Liver (tissue), 9 donors: ENCODE data around the gene SDK2. TPM values are rescaled to one million over a fixed set of nuclear protein-coding genes. Genes with fewer than 3 reads are reported as not detected.

Experiments used
- DNase-seq: peaks from one replicate; pipeline ENCODE4 v3.0.0-alpha.2; 2017; ENCODE audit warnings: low spot score
- H3K27ac ChIP-seq, 2 donors: one replicate each; pipeline ENCODE4 v1.7.0; 2013; ENCODE audit warnings: inconsistent platforms in 2 of 2, low read length in 2 of 2, control low read depth in 1 of 2, low read depth in 1 of 2, mild to moderate bottlenecking in 1 of 2
- H3K27me3 ChIP-seq, 4 donors: one replicate each; pipeline versions ENCODE4 v1.6.1 to v1.7.0; 2013; ENCODE audit warnings: low read length in 3 of 4, inconsistent platforms in 1 of 4, mild to moderate bottlenecking in 1 of 4, moderate library complexity in 1 of 4; ENCODE audit not compliant: control insufficient read depth in 4 of 4, insufficient read depth in 4 of 4
- H3K36me3 ChIP-seq, 4 donors: one replicate each; pipeline versions ENCODE4 v1.6.1 to v1.7.0; 2013; ENCODE audit warnings: low read length in 3 of 4, mild to moderate bottlenecking in 3 of 4, low read depth in 1 of 4, moderate library complexity in 1 of 4; ENCODE audit not compliant: control insufficient read depth in 4 of 4, insufficient read depth in 3 of 4
- H3K4me1 ChIP-seq, 4 donors: one replicate each; pipeline versions ENCODE4 v1.6.1 to v1.7.0; 2013; ENCODE audit warnings: low read length in 3 of 4, mild to moderate bottlenecking in 3 of 4, moderate library complexity in 1 of 4; ENCODE audit not compliant: control insufficient read depth in 4 of 4, insufficient read depth in 4 of 4
- H3K4me3 ChIP-seq, 3 donors: one replicate each; pipeline versions ENCODE4 v1.6.1 to v1.7.0; 2013; ENCODE audit warnings: low read length in 3 of 3, control low read depth in 1 of 3, low read depth in 1 of 3, mild to moderate bottlenecking in 1 of 3
- H3K9ac ChIP-seq, 2 donors: one replicate each; pipeline ENCODE4 v1.7.0; 2013; ENCODE audit warnings: low read length in 2 of 2, mild to moderate bottlenecking in 2 of 2, moderate library complexity in 2 of 2, control low read depth in 1 of 2, low read depth in 1 of 2
- H3K9me3 ChIP-seq, 4 donors: one replicate each; pipeline versions ENCODE4 v1.6.1 to v1.7.0; 2013; ENCODE audit warnings: low read length in 3 of 4; ENCODE audit not compliant: control insufficient read depth in 4 of 4
- EGR1 ChIP-seq, 2 donors: IDR thresholded peaks; 2 replicates each; pipeline ENCODE4 v1.6.1; 2016 to 2018; ENCODE audit warnings: antibody characterized with exemption in 2 of 2, low read depth in 2 of 2
- FOXA1 ChIP-seq: IDR thresholded peaks from 2 replicates; pipeline ENCODE4 v1.6.1; 2016; ENCODE audit warnings: antibody characterized with exemption
- FOXA2 ChIP-seq: IDR thresholded peaks from 2 replicates; pipeline ENCODE4 v1.6.1; 2016; ENCODE audit warnings: antibody characterized with exemption
- GABPA ChIP-seq, 2 donors: IDR thresholded peaks in 1 of 2; conservative IDR thresholded peaks in 1 of 2; 2 replicates each; pipeline ENCODE4 v1.6.1; 2016; ENCODE audit warnings: antibody characterized with exemption in 2 of 2, mild to moderate bottlenecking in 1 of 2, moderate library complexity in 1 of 2
- HNF4G ChIP-seq: IDR thresholded peaks from 2 replicates; pipeline ENCODE4 v1.6.1; 2016; ENCODE audit warnings: antibody characterized with exemption
- JUND ChIP-seq, 2 donors: IDR thresholded peaks; 2 replicates each; pipeline ENCODE4 v1.6.1; 2016; ENCODE audit warnings: antibody characterized with exemption in 2 of 2
- NR2F2 ChIP-seq: IDR thresholded peaks from 2 replicates; pipeline ENCODE4 v1.6.1; 2016; ENCODE audit warnings: antibody characterized with exemption
- RXRA ChIP-seq, 2 donors: IDR thresholded peaks; 2 replicates each; pipeline ENCODE4 v1.6.1; 2017 to 2018; ENCODE audit warnings: antibody characterized with exemption in 2 of 2, mild to moderate bottlenecking in 1 of 2
- SP1 ChIP-seq: IDR thresholded peaks from 2 replicates; pipeline ENCODE4 v1.6.1; 2018; ENCODE audit warnings: antibody characterized with exemption, mild to moderate bottlenecking
- TAF1 ChIP-seq: conservative IDR thresholded peaks from 2 replicates; pipeline ENCODE4 v1.6.1; 2016; ENCODE audit warnings: antibody characterized with exemption, mild to moderate bottlenecking
- YY1 ChIP-seq: IDR thresholded peaks from 2 replicates; pipeline ENCODE4 v1.6.1; 2016; ENCODE audit warnings: antibody characterized with exemption, mild to moderate bottlenecking
- WGBS: extraction: QIAGEN DNeasy Blood & Tissue Kit; methylation state at CpG from one replicate; pipeline ENCODE4 v1.1.7; 2013; 5-methylcytosine and 5-hydroxymethylcytosine counted together
- polyA plus RNA-seq, 2 donors: library from polyadenylated mRNA; stranded (reverse) in 1 of 2; unstranded in 1 of 2; fragments of 200-250 nt in 1 of 2; fragments of >200 nt in 1 of 2; fragmentation: Nextera tagmentation in 1 of 2; extraction: Ambion mirVana in 1 of 2; gene quantifications; one replicate each; pipeline versions ENCODE4 v1.2.1 to v1.2.3, GENCODE V29; 2013 to 2015
- total RNA-seq, 2 donors: library from RNA; depleted of rRNA; stranded (reverse); fragments of >200 nt; gene quantifications; one replicate each; pipeline ENCODE4 v1.2.3, GENCODE V29; 2014
- TF ChIP-seq, protein P1 (sequence below): IDR thresholded peaks from 2 replicates; pipeline ENCODE4 v1.6.1; 2016; ENCODE audit warnings: antibody characterized with exemption, mild to moderate bottlenecking
- TF ChIP-seq, protein P2 (sequence below): IDR thresholded peaks from 2 replicates; pipeline ENCODE4 v1.6.1; 2016; ENCODE audit warnings: antibody characterized with exemption
- TF ChIP-seq, protein P3 (sequence below): IDR thresholded peaks from 2 replicates; pipeline ENCODE4 v1.6.1; 2016; ENCODE audit warnings: antibody characterized with exemption
- TF ChIP-seq, protein P4 (sequence below): IDR thresholded peaks from 2 replicates; pipeline ENCODE4 v1.6.1; 2016; ENCODE audit warnings: antibody characterized with exemption
- TF ChIP-seq, protein P5 (sequence below): fragments of 150-350 bp; IDR thresholded peaks from 2 replicates; pipeline ENCODE4 v1.5.1; 2017; ENCODE audit warnings: improper control_type of control experiment, low read depth, low read length; ENCODE audit not compliant: missing input control
- donor health status: healthy.
- donor health status: healthy.
- donor health status: healthy.
- donor health status: healthy.
- donor health status: healthy.

Gene SDK2
- total and polyA plus RNA-seq, 4 donors = 0.05 to 0.42 (median 0.10) TPM

DNA sequence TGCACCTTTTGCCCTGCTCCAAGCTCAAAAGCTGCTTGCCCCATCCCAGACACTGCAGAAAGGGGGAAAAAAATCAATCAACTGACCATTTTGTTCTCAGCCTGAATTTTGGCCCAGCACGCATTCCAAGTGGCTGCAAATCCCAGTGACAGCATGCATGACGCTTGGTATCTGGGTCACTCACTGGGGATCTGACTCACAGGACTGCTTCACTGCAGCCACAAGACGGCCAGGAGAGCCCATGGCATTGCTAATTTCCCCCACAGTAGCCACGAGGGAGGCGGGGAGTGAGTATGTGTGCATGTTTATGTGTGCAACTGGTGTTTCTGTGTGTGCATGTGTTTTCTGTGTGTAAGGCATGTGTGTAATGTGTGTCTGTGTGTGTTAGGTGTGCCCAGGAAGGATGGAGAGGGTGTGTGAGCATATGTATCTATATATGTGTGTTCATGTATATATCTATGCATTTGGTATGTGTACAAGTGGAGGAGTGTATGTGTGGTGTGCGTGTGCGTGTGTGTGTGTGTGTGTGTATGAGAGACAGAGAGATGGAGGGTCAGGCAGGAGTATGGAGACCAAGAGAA, 33.8 kb downstream of the SDK2 start:
- Histone ChIP-seq H3K9me3 (no peaks in the 10 kb centered on the region), H3K36me3 (no peaks in the 10 kb centered on the region), H3K9ac (no peak overlapping the region), H3K4me1 (no peaks in the 10 kb centered on the region), H3K27me3 (peaks cover 0 to 6% (median 2%) of the 10 kb centered on the region in 4 donors), H3K4me3 (no peak overlapping the region), H3K27ac (no peak overlapping the region)
- no peak for DNase-seq
- 71% methylated on average over 7 of the region's 7 CpGs for WGBS
- TF ChIP-seq, protein P1, sequence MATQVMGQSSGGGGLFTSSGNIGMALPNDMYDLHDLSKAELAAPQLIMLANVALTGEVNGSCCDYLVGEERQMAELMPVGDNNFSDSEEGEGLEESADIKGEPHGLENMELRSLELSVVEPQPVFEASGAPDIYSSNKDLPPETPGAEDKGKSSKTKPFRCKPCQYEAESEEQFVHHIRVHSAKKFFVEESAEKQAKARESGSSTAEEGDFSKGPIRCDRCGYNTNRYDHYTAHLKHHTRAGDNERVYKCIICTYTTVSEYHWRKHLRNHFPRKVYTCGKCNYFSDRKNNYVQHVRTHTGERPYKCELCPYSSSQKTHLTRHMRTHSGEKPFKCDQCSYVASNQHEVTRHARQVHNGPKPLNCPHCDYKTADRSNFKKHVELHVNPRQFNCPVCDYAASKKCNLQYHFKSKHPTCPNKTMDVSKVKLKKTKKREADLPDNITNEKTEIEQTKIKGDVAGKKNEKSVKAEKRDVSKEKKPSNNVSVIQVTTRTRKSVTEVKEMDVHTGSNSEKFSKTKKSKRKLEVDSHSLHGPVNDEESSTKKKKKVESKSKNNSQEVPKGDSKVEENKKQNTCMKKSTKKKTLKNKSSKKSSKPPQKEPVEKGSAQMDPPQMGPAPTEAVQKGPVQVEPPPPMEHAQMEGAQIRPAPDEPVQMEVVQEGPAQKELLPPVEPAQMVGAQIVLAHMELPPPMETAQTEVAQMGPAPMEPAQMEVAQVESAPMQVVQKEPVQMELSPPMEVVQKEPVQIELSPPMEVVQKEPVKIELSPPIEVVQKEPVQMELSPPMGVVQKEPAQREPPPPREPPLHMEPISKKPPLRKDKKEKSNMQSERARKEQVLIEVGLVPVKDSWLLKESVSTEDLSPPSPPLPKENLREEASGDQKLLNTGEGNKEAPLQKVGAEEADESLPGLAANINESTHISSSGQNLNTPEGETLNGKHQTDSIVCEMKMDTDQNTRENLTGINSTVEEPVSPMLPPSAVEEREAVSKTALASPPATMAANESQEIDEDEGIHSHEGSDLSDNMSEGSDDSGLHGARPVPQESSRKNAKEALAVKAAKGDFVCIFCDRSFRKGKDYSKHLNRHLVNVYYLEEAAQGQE = no peak
- TF ChIP-seq, protein P2, sequence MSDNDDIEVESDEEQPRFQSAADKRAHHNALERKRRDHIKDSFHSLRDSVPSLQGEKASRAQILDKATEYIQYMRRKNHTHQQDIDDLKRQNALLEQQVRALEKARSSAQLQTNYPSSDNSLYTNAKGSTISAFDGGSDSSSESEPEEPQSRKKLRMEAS = no peak
- TF ChIP-seq, protein P3, sequence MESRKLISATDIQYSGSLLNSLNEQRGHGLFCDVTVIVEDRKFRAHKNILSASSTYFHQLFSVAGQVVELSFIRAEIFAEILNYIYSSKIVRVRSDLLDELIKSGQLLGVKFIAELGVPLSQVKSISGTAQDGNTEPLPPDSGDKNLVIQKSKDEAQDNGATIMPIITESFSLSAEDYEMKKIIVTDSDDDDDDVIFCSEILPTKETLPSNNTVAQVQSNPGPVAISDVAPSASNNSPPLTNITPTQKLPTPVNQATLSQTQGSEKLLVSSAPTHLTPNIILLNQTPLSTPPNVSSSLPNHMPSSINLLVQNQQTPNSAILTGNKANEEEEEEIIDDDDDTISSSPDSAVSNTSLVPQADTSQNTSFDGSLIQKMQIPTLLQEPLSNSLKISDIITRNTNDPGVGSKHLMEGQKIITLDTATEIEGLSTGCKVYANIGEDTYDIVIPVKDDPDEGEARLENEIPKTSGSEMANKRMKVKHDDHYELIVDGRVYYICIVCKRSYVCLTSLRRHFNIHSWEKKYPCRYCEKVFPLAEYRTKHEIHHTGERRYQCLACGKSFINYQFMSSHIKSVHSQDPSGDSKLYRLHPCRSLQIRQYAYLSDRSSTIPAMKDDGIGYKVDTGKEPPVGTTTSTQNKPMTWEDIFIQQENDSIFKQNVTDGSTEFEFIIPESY = no peak
- TF ChIP-seq SP1 (no peak), JUND (IDR thresholded peaks at IDR 0.05) (no peak), HNF4G (no peak), FOXA1 (no peak), FOXA2 (no peak), TAF1 (no peak), EGR1 (IDR thresholded peaks at IDR 0.05; ENCODE audit: low read depth in 2 of 2) (no peak), YY1 (no peak), GABPA (IDR thresholded peaks at IDR 0.05 in 1 of 2, conservative IDR thresholded peaks at IDR 0.05 in 1 of 2) (no peak)
- TF ChIP-seq, protein P4, sequence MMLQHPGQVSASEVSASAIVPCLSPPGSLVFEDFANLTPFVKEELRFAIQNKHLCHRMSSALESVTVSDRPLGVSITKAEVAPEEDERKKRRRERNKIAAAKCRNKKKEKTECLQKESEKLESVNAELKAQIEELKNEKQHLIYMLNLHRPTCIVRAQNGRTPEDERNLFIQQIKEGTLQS = no peak
- TF ChIP-seq, protein P5, sequence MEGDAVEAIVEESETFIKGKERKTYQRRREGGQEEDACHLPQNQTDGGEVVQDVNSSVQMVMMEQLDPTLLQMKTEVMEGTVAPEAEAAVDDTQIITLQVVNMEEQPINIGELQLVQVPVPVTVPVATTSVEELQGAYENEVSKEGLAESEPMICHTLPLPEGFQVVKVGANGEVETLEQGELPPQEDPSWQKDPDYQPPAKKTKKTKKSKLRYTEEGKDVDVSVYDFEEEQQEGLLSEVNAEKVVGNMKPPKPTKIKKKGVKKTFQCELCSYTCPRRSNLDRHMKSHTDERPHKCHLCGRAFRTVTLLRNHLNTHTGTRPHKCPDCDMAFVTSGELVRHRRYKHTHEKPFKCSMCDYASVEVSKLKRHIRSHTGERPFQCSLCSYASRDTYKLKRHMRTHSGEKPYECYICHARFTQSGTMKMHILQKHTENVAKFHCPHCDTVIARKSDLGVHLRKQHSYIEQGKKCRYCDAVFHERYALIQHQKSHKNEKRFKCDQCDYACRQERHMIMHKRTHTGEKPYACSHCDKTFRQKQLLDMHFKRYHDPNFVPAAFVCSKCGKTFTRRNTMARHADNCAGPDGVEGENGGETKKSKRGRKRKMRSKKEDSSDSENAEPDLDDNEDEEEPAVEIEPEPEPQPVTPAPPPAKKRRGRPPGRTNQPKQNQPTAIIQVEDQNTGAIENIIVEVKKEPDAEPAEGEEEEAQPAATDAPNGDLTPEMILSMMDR = no peak

DNA sequence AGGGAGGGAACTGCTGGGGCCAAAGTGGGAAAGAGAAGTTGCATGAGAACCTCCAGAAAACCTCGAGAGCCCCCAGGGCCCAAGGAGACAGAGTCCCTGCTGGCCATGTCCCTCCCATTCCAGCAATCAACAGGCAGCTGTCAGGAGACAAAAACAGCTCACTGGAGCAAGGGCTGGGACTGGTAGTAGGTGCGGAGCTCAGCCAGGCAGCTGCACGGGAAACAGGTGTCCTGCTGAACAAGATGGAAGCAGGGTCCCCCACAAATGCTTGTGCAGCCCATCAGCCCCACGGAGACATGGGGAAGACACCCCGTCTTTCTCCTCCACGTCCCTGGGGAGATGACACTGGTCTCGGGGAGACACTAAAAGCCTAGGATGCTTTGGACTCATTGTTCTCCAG, 34.5 kb downstream of the SDK2 start:
- Histone ChIP-seq H3K27ac (no peak overlapping the region), H3K9ac (no peak overlapping the region), H3K36me3 (no peaks in the 10 kb centered on the region), H3K4me3 (no peak overlapping the region), H3K9me3 (no peaks in the 10 kb centered on the region), H3K4me1 (no peaks in the 10 kb centered on the region), H3K27me3 (peaks cover 0 to 6% (median 2%) of the 10 kb centered on the region in 4 donors)
- DNase-seq = no peak
- TF ChIP-seq EGR1 (IDR thresholded peaks at IDR 0.05; ENCODE audit: low read depth in 2 of 2) (no peak), NR2F2 (no peak), GABPA (IDR thresholded peaks at IDR 0.05 in 1 of 2, conservative IDR thresholded peaks at IDR 0.05 in 1 of 2) (no peak), HNF4G (no peak), YY1 (no peak), JUND (IDR thresholded peaks at IDR 0.05) (no peak), FOXA2 (no peak), FOXA1 (no peak), SP1 (no peak), RXRA (IDR thresholded peaks at IDR 0.05) (no peak)
- TF ChIP-seq, protein P4 = no peak
- 73% methylated on average over 7 of the region's 7 CpGs for WGBS
